ENCODE measurements around the gene ADORA3. TPM values are rescaled to one million over a fixed set of nuclear protein-coding genes. Genes with fewer than 3 reads are reported as not detected.

The ADORA3 gene
- total and polyA plus RNA-seq, 2 of the 8 experiments (the other 6 are each of a cell fraction or from before 2014, with no cell fraction given): 0.03 TPM; not detected in 1

- no peak for FAIRE-seq
- POLR2A ChIA-PET (ENCODE audit: partially characterized antibody): no interaction called here
- TF ChIP-seq NANOG (IDR thresholded peaks at IDR 0.05; ENCODE audit: insufficient read depth, low read depth, low read length, poor library complexity, severe bottlenecking) (no peak), CBX5 (IDR thresholded peaks at IDR 0.05; ENCODE audit: low read depth, low read length) (no peak), KDM4A (IDR thresholded peaks at IDR 0.05; ENCODE audit: low read depth, low read length, severe bottlenecking) (no peak), CTBP2 (IDR thresholded peaks at IDR 0.05; ENCODE audit: borderline replicate concordance, insufficient read depth, insufficient read length, low read length) (no peak)
Measured at GRCh38 chr1:111470596-111470995, 32.8 kb downstream of the ADORA3 start.

More at GRCh38 chr1:111470596-111470995, 32.8 kb downstream of the ADORA3 start:
- H3K27ac ChIP-seq (ENCODE audit: low read depth, low read length): no peak overlapping the region
- no peak overlapping the region for H2BK120ac ChIP-seq (replicated peaks; ENCODE audit: low read depth, low read length)
- no peak overlapping the region for H2BK15ac ChIP-seq (ENCODE audit: low read length)
- H3K27me3 ChIP-seq (replicated peaks in 1 of 4; ENCODE audit: control insufficient read depth in 3 of 4, extremely low read depth in 1 of 4, insufficient read depth in 3 of 4, low read length in 3 of 4): no peaks in the 10 kb centered on the region
- H3K23me2 ChIP-seq (ENCODE audit: low read depth, low read length): no peaks in the 10 kb centered on the region
- H2BK20ac ChIP-seq (ENCODE audit: low read length): no peak overlapping the region
- H4K91ac ChIP-seq (replicated peaks; ENCODE audit: insufficient read length, low read length): no peak overlapping the region
- H3K79me1 ChIP-seq (ENCODE audit: low read depth, low read length): no peaks in the 10 kb centered on the region
- H4K8ac ChIP-seq (ENCODE audit: extremely low read depth, insufficient read depth, low read length): no peak overlapping the region
- peaks cover 0 to 3% (median 0%) of the 10 kb centered on the region in 4 experiments; a peak in 3 of 8 replicates for H3K36me3 ChIP-seq (ENCODE audit: control insufficient read depth in 2 of 4, insufficient read depth in 4 of 4, low read length in 3 of 4)
- no peak overlapping the region for H3K4ac ChIP-seq (replicated peaks; ENCODE audit: insufficient read length, low read depth, low read length)
- H3K56ac ChIP-seq (replicated peaks; ENCODE audit: insufficient read length, low read depth, low read length): no peak overlapping the region
- H3K4me2 ChIP-seq (ENCODE audit: insufficient read depth in 1 of 2, low read depth in 2 of 2, low read length in 2 of 2): no peak overlapping the region
- H3K9me3 ChIP-seq (ENCODE audit: insufficient read depth in 2 of 2, low read depth in 1 of 2, low read length in 1 of 2): no peaks in the 10 kb centered on the region
- H4K20me1 ChIP-seq (replicated peaks in 1 of 2; ENCODE audit: control insufficient read depth in 1 of 2, insufficient read depth in 2 of 2, low read length in 2 of 2): no peaks in the 10 kb centered on the region
- DNase-seq (ENCODE audit: low read depth in 1 of 2, low spot score in 2 of 2): no peak
- H3K23ac ChIP-seq (ENCODE audit: insufficient read length): no peak overlapping the region
- no peaks in the 10 kb centered on the region for H3K4me1 ChIP-seq (replicated peaks in 1 of 4; ENCODE audit: control insufficient read depth in 3 of 4, insufficient read depth in 4 of 4, low read length in 3 of 4)
- no peak overlapping the region for H2AFZ ChIP-seq (ENCODE audit: low read length)
- H3K14ac ChIP-seq (ENCODE audit: insufficient read length): no peak overlapping the region
- 96% methylated on average over 5 of the region's 5 CpGs; no CpG with 5 or more reads in 1 of the 2 experiments for WGBS, 2 experiments (ENCODE audit: extremely low coverage in 1 of 2, insufficient coverage in 1 of 2, insufficient read length in 1 of 2, insufficient replicate concordance in 2 of 2, low coverage in 1 of 2, low lambda C conversion rate in 2 of 2, missing lambda C conversion rate in 1 of 2)
- H3K18ac ChIP-seq (ENCODE audit: extremely low read depth, low read length): no peak overlapping the region
- H3K4me3 ChIP-seq (ENCODE audit: extremely low read depth in 1 of 4, insufficient read depth in 2 of 4, low read depth in 3 of 4, low read length in 4 of 4): no peak overlapping the region
- H4K5ac ChIP-seq (ENCODE audit: insufficient read length, low read depth, low read length): no peak overlapping the region
- no peak overlapping the region for H2BK12ac ChIP-seq (ENCODE audit: low read depth, low read length)
- H2AK5ac ChIP-seq (ENCODE audit: low read depth, low read length): no peak overlapping the region
- H3K9ac ChIP-seq (replicated peaks in 1 of 4; ENCODE audit: extremely low read depth in 1 of 4, low read depth in 3 of 4, low read length in 3 of 4): no peak overlapping the region
- CTCF ChIA-PET (ENCODE audit: partially characterized antibody): interaction anchor here (0.8 to 2.5 kb wide), 3 partner anchors 10 to 245 kb away, joined by 3 to 6 read pairs (median 4); no protein-coding TSS in a partner anchor
- H2BK5ac ChIP-seq (ENCODE audit: low read depth, low read length): no peak overlapping the region
- no peaks in the 10 kb centered on the region for H3K79me2 ChIP-seq (ENCODE audit: control insufficient read depth in 1 of 2, insufficient read depth in 2 of 2, low read length in 2 of 2)

All from H1 (cell line).